ENCODE results near the gene PCBP3.
"Not testable (repeated sequence)": the region's sequence is repeated elsewhere in the genome, so short reads cannot be mapped to it uniquely, and the experiment has no call there.

Gene PCBP3

GRCh38 chr21:45949928-45950739 lies 306.6 kb downstream of the PCBP3 start:
- TF ChIP-seq, protein P1, sequence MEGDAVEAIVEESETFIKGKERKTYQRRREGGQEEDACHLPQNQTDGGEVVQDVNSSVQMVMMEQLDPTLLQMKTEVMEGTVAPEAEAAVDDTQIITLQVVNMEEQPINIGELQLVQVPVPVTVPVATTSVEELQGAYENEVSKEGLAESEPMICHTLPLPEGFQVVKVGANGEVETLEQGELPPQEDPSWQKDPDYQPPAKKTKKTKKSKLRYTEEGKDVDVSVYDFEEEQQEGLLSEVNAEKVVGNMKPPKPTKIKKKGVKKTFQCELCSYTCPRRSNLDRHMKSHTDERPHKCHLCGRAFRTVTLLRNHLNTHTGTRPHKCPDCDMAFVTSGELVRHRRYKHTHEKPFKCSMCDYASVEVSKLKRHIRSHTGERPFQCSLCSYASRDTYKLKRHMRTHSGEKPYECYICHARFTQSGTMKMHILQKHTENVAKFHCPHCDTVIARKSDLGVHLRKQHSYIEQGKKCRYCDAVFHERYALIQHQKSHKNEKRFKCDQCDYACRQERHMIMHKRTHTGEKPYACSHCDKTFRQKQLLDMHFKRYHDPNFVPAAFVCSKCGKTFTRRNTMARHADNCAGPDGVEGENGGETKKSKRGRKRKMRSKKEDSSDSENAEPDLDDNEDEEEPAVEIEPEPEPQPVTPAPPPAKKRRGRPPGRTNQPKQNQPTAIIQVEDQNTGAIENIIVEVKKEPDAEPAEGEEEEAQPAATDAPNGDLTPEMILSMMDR (IDR thresholded peaks at IDR 0.05; ENCODE audit: insufficient read depth, low read length) = no peak
- TF ChIP-seq SPI1 (IDR thresholded peaks at IDR 0.05; ENCODE audit: borderline replicate concordance, low read depth) (no peak), GABPA (IDR thresholded peaks at IDR 0.05; ENCODE audit: low read depth) (no peak), POLR2AphosphoS5 (IDR thresholded peaks at IDR 0.05; ENCODE audit: low read depth) (no peak)
- TF ChIP-seq, protein P2, sequence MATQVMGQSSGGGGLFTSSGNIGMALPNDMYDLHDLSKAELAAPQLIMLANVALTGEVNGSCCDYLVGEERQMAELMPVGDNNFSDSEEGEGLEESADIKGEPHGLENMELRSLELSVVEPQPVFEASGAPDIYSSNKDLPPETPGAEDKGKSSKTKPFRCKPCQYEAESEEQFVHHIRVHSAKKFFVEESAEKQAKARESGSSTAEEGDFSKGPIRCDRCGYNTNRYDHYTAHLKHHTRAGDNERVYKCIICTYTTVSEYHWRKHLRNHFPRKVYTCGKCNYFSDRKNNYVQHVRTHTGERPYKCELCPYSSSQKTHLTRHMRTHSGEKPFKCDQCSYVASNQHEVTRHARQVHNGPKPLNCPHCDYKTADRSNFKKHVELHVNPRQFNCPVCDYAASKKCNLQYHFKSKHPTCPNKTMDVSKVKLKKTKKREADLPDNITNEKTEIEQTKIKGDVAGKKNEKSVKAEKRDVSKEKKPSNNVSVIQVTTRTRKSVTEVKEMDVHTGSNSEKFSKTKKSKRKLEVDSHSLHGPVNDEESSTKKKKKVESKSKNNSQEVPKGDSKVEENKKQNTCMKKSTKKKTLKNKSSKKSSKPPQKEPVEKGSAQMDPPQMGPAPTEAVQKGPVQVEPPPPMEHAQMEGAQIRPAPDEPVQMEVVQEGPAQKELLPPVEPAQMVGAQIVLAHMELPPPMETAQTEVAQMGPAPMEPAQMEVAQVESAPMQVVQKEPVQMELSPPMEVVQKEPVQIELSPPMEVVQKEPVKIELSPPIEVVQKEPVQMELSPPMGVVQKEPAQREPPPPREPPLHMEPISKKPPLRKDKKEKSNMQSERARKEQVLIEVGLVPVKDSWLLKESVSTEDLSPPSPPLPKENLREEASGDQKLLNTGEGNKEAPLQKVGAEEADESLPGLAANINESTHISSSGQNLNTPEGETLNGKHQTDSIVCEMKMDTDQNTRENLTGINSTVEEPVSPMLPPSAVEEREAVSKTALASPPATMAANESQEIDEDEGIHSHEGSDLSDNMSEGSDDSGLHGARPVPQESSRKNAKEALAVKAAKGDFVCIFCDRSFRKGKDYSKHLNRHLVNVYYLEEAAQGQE (IDR thresholded peaks at IDR 0.05; ENCODE audit: insufficient replicate concordance, low read depth) = no peak
- DNase-seq (ENCODE audit: low read depth in 1 of 2, low spot score in 1 of 2) = no peak
- Histone ChIP-seq H3K27me3 (ENCODE audit: insufficient read depth, poor library complexity, severe bottlenecking) (no peaks in the 10 kb centered on the region), H3K4me3 (replicated peaks; ENCODE audit: insufficient read depth, low read length) (no peak overlapping the region), H3K27ac (replicated peaks) (no peak overlapping the region)

GRCh38 chr21:45950740-45951515 lies 307.4 kb downstream of the PCBP3 start:
- Histone ChIP-seq H3K4me3 (replicated peaks; ENCODE audit: insufficient read depth, low read length) (no peak overlapping the region), H3K27ac (replicated peaks) (no peak overlapping the region), H3K27me3 (ENCODE audit: insufficient read depth, poor library complexity, severe bottlenecking) (no peaks in the 10 kb centered on the region)
- no peak for DNase-seq (ENCODE audit: low read depth in 1 of 2, low spot score in 1 of 2)
- TF ChIP-seq, protein P2 (IDR thresholded peaks at IDR 0.05; ENCODE audit: insufficient replicate concordance, low read depth) = no peak
- TF ChIP-seq POLR2AphosphoS5 (IDR thresholded peaks at IDR 0.05; ENCODE audit: low read depth) = no peak
- no peak for TF ChIP-seq SPI1 (IDR thresholded peaks at IDR 0.05; ENCODE audit: borderline replicate concordance, low read depth)
- TF ChIP-seq GABPA (IDR thresholded peaks at IDR 0.05; ENCODE audit: low read depth) = no peak
- TF ChIP-seq, protein P1 (IDR thresholded peaks at IDR 0.05; ENCODE audit: insufficient read depth, low read length) = no peak

GRCh38 chr21:45951676-45952075 lies 308.2 kb downstream of the PCBP3 start:
- Histone ChIP-seq H3K27me3 (ENCODE audit: insufficient read depth, poor library complexity, severe bottlenecking) (no peaks in the 10 kb centered on the region), H3K27ac (replicated peaks) (no peak overlapping the region), H3K4me3 (replicated peaks; ENCODE audit: insufficient read depth, low read length) (no peak overlapping the region)
- TF ChIP-seq GABPA (IDR thresholded peaks at IDR 0.05; ENCODE audit: low read depth) (no peak), SPI1 (IDR thresholded peaks at IDR 0.05; ENCODE audit: borderline replicate concordance, low read depth) (no peak), POLR2AphosphoS5 (IDR thresholded peaks at IDR 0.05; ENCODE audit: low read depth) (no peak)
- TF ChIP-seq, protein P2 (IDR thresholded peaks at IDR 0.05; ENCODE audit: insufficient replicate concordance, low read depth) = no peak
- TF ChIP-seq, protein P1 (IDR thresholded peaks at IDR 0.05; ENCODE audit: insufficient read depth, low read length) = no peak
- DNase-seq (ENCODE audit: low read depth in 1 of 2, low spot score in 1 of 2) = no peak

- H3K27me3 ChIP-seq (ENCODE audit: insufficient read depth, poor library complexity, severe bottlenecking); H3K4me3 ChIP-seq (replicated peaks; ENCODE audit: insufficient read depth, low read length); H3K27ac ChIP-seq (replicated peaks); DNase-seq (ENCODE audit: low read depth in 1 of 2, low spot score in 1 of 2): not testable (repeated sequence)
Observed at GRCh38 chr21:45952527-45952926, 309.0 kb downstream of the PCBP3 start.
